Smooth muscle cell (in vitro differentiated cells): ENCODE data around the gene ADCY10. TPM values are rescaled to one million over a fixed set of nuclear protein-coding genes. Genes with fewer than 3 reads are reported as not detected.

Experiments
- DNase-seq: peaks from one replicate; lab custom pipeline; 2025; ENCODE audit not compliant: unreplicated experiment; lab: John Stamatoyannopoulos, UW
- H2AFZ ChIP-seq: fragments of 200-600 bp; sonication (generic); 2 replicates; pipeline ENCODE4 v1.6.0; 2016; ENCODE audit warnings: antibody characterized with exemption, low read depth, mild to moderate bottlenecking
- H3F3A ChIP-seq: fragments of 200-600 bp; sonication (generic); 2 replicates; pipeline ENCODE4 v1.6.0; 2017; ENCODE audit warnings: antibody characterized with exemption, low read depth
- H3K27ac ChIP-seq: fragments of 200-600 bp; sonication (generic); 2 replicates; pipeline ENCODE4 v1.5.1; 2016; ENCODE audit warnings: low read depth, mild to moderate bottlenecking
- H3K27me3 ChIP-seq: fragments of 200-600 bp; sonication (generic); 2 replicates; pipeline ENCODE4 v1.6.1; 2016; ENCODE audit warnings: low read depth, mild to moderate bottlenecking
- H3K36me3 ChIP-seq: fragments of 200-600 bp; sonication (generic); 2 replicates; pipeline ENCODE4 v1.5.1; 2016; ENCODE audit warnings: low read depth
- H3K4me1 ChIP-seq: fragments of 200-600 bp; sonication (generic); 2 replicates; pipeline ENCODE4 v1.5.1; 2016; ENCODE audit warnings: low read depth
- H3K4me2 ChIP-seq: fragments of 200-600 bp; sonication (generic); 2 replicates; pipeline ENCODE4 v1.6.0; 2016; ENCODE audit warnings: mild to moderate bottlenecking
- H3K4me3 ChIP-seq: fragments of 200-600 bp; sonication (generic); 2 replicates; pipeline ENCODE4 v1.5.1; 2016; ENCODE audit warnings: mild to moderate bottlenecking
- H3K79me2 ChIP-seq: fragments of 200-600 bp; sonication (generic); 2 replicates; pipeline ENCODE4 v1.6.0; 2016; ENCODE audit warnings: low read depth, mild to moderate bottlenecking
- H3K9ac ChIP-seq: fragments of 200-600 bp; sonication (generic); 2 replicates; pipeline ENCODE4 v1.6.0; 2016; ENCODE audit warnings: low read depth
- H3K9me3 ChIP-seq: fragments of 200-600 bp; sonication (generic); replicated peaks from 2 replicates; pipeline ENCODE4 v1.5.1; 2016; ENCODE audit warnings: low read depth
- H4K20me1 ChIP-seq: fragments of 200-600 bp; sonication (generic); 2 replicates; pipeline ENCODE4 v1.6.0; 2016; ENCODE audit warnings: low read depth
- CTCF ChIP-seq: fragments of 200-600 bp; sonication (generic); IDR thresholded peaks from 2 replicates; pipeline ENCODE4 v1.5.1; 2017; ENCODE audit warnings: borderline replicate concordance, mild to moderate bottlenecking, antibody characterized with exemption; ENCODE audit not compliant: insufficient read depth, poor library complexity, severe bottlenecking
- WGBS: methylation state at CpG from one replicate; pipeline ENCODE4 v1.1.7; 2016; ENCODE audit warnings: low lambda C conversion rate; 5-methylcytosine and 5-hydroxymethylcytosine counted together
- polyA plus RNA-seq: library from polyadenylated mRNA; unstranded; fragments of >200 nt; fragmentation: Nextera tagmentation; extraction: Ambion mirVana; gene quantifications from 2 replicates; pipeline ENCODE4 v1.2.1, GENCODE V29; 2016
- total RNA-seq: library from RNA; depleted of rRNA; stranded (reverse); fragments of >200 nt; gene quantifications from 2 replicates; pipeline ENCODE4 v1.2.3, GENCODE V29; 2014

Gene ADCY10
- total and polyA plus RNA-seq, 2 experiments from 2014 or later: not detected

GRCh38 chr1:167927046-167927754 lies 13.3 kb upstream of the ADCY10 start:
- Histone ChIP-seq H2AFZ (no peak overlapping the region), H3K27ac (no peak overlapping the region), H4K20me1 (peaks cover 19% of the 10 kb centered on the region), H3K4me3 (peak overlapping the region; percentile 11), H3K79me2 (peaks cover 72% of the 10 kb centered on the region), H3K9ac (no peak overlapping the region), H3K4me1 (peaks cover 3% of the 10 kb centered on the region), H3F3A (no peaks in the 10 kb centered on the region), H3K36me3 (no peaks in the 10 kb centered on the region), H3K9me3 (no peaks in the 10 kb centered on the region), H3K27me3 (no peaks in the 10 kb centered on the region), H3K4me2 (no peak overlapping the region)
- 87% methylated on average over 4 of the region's 4 CpGs for WGBS
- DNase-seq: no peak
- TF ChIP-seq CTCF: no peak

GRCh38 chr1:167926486-167926997 lies 12.6 kb upstream of the ADCY10 start:
- Histone ChIP-seq H4K20me1 (peaks cover 25% of the 10 kb centered on the region), H3K4me3 (peak overlapping the region; percentile 11), H2AFZ (no peak overlapping the region), H3K27ac (no peak overlapping the region), H3K27me3 (no peaks in the 10 kb centered on the region), H3K79me2 (peaks cover 68% of the 10 kb centered on the region), H3K9ac (no peak overlapping the region), H3K4me2 (no peak overlapping the region), H3F3A (no peaks in the 10 kb centered on the region), H3K36me3 (no peaks in the 10 kb centered on the region), H3K4me1 (peaks cover 7% of the 10 kb centered on the region), H3K9me3 (no peaks in the 10 kb centered on the region)
- WGBS: 55% methylated on average over 6 of the region's 6 CpGs
- no peak for DNase-seq
- no peak for TF ChIP-seq CTCF

GRCh38 chr1:167924543-167925231 lies 10.8 kb upstream of the ADCY10 start:
- Histone ChIP-seq H3K27ac (no peak overlapping the region), H3K4me3 (no peak overlapping the region), H3K4me2 (no peak overlapping the region), H3F3A (no peaks in the 10 kb centered on the region), H3K36me3 (no peaks in the 10 kb centered on the region), H3K9ac (no peak overlapping the region), H2AFZ (no peak overlapping the region), H3K27me3 (no peaks in the 10 kb centered on the region), H3K9me3 (no peaks in the 10 kb centered on the region), H3K4me1 (peaks cover 7% of the 10 kb centered on the region), H3K79me2 (peaks cover 49% of the 10 kb centered on the region), H4K20me1 (peaks cover 11% of the 10 kb centered on the region)
- no peak for DNase-seq
- no peak for TF ChIP-seq CTCF
- WGBS: 91% methylated on average over 2 of the region's 2 CpGs
